ENCODE data around the gene BMPR1A.

BMPR1A gene

DNA sequence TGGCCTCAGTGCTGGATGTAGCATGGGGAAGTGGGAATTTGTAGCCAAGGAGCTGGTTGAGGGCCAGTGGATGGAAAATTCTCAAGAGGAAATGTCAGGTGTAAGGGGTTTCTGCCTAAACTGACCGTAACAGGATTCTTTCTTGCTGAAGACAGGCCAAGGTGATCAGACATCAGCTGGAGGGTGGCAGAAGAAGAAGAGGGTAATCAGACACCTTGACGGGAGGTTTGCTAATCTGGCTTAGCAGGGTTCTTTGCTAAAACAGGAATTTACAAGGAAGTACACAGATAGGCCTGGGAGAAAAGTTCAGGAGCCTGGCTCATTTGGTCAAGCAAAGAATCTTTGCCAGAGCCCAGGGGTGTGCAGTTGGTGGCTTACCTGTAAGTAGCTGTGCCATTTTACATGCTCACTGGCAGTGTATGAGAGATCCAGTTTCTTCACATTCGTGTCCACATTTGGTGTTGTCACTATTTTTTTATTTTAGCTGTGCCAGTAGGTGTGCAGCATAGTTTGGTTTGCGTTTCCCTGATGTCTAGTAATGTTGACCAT is 73.7 kb downstream of the BMPR1A start:
- DNase-seq (ENCODE audit: low read depth in 1 of 2, low spot score in 1 of 2): no peak
- no peak overlapping the region for H3K27ac ChIP-seq (replicated peaks)
- H3K27me3 ChIP-seq (ENCODE audit: insufficient read depth, poor library complexity, severe bottlenecking): peaks cover 6% of the 10 kb centered on the region
- TF ChIP-seq, protein P1, sequence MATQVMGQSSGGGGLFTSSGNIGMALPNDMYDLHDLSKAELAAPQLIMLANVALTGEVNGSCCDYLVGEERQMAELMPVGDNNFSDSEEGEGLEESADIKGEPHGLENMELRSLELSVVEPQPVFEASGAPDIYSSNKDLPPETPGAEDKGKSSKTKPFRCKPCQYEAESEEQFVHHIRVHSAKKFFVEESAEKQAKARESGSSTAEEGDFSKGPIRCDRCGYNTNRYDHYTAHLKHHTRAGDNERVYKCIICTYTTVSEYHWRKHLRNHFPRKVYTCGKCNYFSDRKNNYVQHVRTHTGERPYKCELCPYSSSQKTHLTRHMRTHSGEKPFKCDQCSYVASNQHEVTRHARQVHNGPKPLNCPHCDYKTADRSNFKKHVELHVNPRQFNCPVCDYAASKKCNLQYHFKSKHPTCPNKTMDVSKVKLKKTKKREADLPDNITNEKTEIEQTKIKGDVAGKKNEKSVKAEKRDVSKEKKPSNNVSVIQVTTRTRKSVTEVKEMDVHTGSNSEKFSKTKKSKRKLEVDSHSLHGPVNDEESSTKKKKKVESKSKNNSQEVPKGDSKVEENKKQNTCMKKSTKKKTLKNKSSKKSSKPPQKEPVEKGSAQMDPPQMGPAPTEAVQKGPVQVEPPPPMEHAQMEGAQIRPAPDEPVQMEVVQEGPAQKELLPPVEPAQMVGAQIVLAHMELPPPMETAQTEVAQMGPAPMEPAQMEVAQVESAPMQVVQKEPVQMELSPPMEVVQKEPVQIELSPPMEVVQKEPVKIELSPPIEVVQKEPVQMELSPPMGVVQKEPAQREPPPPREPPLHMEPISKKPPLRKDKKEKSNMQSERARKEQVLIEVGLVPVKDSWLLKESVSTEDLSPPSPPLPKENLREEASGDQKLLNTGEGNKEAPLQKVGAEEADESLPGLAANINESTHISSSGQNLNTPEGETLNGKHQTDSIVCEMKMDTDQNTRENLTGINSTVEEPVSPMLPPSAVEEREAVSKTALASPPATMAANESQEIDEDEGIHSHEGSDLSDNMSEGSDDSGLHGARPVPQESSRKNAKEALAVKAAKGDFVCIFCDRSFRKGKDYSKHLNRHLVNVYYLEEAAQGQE (IDR thresholded peaks at IDR 0.05; ENCODE audit: insufficient replicate concordance, low read depth): no peak
- TF ChIP-seq POLR2AphosphoS5 (IDR thresholded peaks at IDR 0.05; ENCODE audit: low read depth): no peak
- no peak overlapping the region for H3K4me3 ChIP-seq (replicated peaks; ENCODE audit: insufficient read depth, low read length)

DNA sequence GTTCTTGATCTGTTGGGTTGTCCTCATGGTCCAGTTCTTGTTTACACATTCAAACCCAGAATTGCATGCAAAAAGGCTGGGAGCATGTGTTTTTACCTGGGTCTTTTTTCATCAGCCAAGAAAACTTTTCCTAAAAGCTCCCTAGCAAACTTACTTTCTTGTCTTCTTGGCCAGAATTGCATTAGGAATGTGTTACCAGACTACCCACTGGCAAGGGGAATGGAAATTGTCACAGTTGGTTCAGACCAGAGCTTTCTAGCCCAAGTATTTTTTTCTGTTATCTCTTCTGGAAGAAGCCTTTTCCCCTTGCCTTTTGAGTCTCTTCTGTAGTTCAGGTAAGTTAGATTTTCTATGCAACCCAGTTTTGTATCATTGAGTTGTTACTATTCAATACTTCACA is 77.5 kb downstream of the BMPR1A start:
- DNase-seq (ENCODE audit: low read depth in 1 of 2, low spot score in 1 of 2): no peak
- TF ChIP-seq POLR2AphosphoS5 (IDR thresholded peaks at IDR 0.05; ENCODE audit: low read depth): no peak
- no peak for TF ChIP-seq SPI1 (IDR thresholded peaks at IDR 0.05; ENCODE audit: borderline replicate concordance, low read depth)
- TF ChIP-seq, protein P1 (IDR thresholded peaks at IDR 0.05; ENCODE audit: insufficient replicate concordance, low read depth): no peak
- no peak for TF ChIP-seq GABPA (IDR thresholded peaks at IDR 0.05; ENCODE audit: low read depth)
- TF ChIP-seq, protein P2, sequence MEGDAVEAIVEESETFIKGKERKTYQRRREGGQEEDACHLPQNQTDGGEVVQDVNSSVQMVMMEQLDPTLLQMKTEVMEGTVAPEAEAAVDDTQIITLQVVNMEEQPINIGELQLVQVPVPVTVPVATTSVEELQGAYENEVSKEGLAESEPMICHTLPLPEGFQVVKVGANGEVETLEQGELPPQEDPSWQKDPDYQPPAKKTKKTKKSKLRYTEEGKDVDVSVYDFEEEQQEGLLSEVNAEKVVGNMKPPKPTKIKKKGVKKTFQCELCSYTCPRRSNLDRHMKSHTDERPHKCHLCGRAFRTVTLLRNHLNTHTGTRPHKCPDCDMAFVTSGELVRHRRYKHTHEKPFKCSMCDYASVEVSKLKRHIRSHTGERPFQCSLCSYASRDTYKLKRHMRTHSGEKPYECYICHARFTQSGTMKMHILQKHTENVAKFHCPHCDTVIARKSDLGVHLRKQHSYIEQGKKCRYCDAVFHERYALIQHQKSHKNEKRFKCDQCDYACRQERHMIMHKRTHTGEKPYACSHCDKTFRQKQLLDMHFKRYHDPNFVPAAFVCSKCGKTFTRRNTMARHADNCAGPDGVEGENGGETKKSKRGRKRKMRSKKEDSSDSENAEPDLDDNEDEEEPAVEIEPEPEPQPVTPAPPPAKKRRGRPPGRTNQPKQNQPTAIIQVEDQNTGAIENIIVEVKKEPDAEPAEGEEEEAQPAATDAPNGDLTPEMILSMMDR (IDR thresholded peaks at IDR 0.05; ENCODE audit: insufficient read depth, low read length): no peak
- Histone ChIP-seq H3K4me3 (replicated peaks; ENCODE audit: insufficient read depth, low read length) (no peak overlapping the region), H3K27me3 (ENCODE audit: insufficient read depth, poor library complexity, severe bottlenecking) (peaks cover 4% of the 10 kb centered on the region), H3K27ac (replicated peaks) (no peak overlapping the region)

DNA sequence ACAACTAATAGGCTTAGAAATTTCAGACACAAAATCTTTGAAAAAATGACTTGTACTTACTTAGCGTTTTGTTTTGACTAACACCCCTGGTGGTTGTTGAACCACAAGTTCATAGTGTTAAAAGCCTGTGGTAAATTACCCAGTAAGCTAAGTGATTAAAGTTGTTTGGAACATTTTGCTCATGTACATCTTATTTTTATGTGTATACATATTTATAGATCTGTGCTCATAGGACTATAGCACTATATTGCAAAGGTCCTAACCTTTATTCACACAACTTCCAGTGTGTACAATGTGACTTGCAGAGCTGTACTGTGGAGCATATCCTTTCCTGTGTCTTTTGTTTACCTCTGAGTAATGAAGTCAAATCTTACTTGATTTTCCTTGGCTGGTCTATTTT is 79.6 kb downstream of the BMPR1A start:
- DNase-seq (ENCODE audit: low read depth in 1 of 2, low spot score in 1 of 2): no peak
- Histone ChIP-seq H3K27ac (replicated peaks) (no peak overlapping the region), H3K27me3 (ENCODE audit: insufficient read depth, poor library complexity, severe bottlenecking) (peaks cover 4% of the 10 kb centered on the region), H3K4me3 (replicated peaks; ENCODE audit: insufficient read depth, low read length) (no peak overlapping the region)
- TF ChIP-seq, protein P1 (IDR thresholded peaks at IDR 0.05; ENCODE audit: insufficient replicate concordance, low read depth): no peak

DNA sequence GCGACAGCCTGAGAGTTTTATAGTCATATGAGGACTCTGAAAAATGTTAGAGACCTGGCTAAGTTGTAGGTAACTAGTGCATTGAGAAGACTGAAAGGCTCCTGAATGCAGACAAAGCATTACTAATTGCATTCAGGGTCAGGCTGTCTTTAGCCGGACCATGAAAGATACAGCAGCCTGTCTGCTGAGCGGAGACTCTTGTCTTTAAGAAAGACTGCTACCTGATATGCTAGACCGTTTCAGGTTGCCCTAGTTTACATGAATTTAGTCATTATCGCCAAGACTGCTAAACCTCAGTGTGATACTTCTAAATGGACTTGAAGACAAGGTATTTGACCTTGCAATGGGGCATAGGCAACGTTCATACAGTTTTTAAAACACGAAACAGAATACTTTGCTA is 81.2 kb downstream of the BMPR1A start:
- no peak overlapping the region for H3K27ac ChIP-seq (replicated peaks)
- no peak overlapping the region for H3K4me3 ChIP-seq (replicated peaks; ENCODE audit: insufficient read depth, low read length)
- peaks cover 4% of the 10 kb centered on the region for H3K27me3 ChIP-seq (ENCODE audit: insufficient read depth, poor library complexity, severe bottlenecking)

More for the DNA sequence above, 81.2 kb downstream of the BMPR1A start:
- TF ChIP-seq, protein P2 (IDR thresholded peaks at IDR 0.05; ENCODE audit: insufficient read depth, low read length): no peak
- TF ChIP-seq SPI1 (IDR thresholded peaks at IDR 0.05; ENCODE audit: borderline replicate concordance, low read depth) (no peak), GABPA (IDR thresholded peaks at IDR 0.05; ENCODE audit: low read depth) (no peak), POLR2AphosphoS5 (IDR thresholded peaks at IDR 0.05; ENCODE audit: low read depth) (no peak)
- TF ChIP-seq, protein P1 (IDR thresholded peaks at IDR 0.05; ENCODE audit: insufficient replicate concordance, low read depth): no peak
- DNase-seq (ENCODE audit: low read depth in 1 of 2, low spot score in 1 of 2): no peak
